ENCODE measurements around the gene ADK. TPM values are rescaled to one million over a fixed set of nuclear protein-coding genes. Genes with fewer than 3 reads are reported as not detected.

The ADK gene
- total and polyA plus RNA-seq, 2 experiments from 2014 or later = 46.7 to 53.7 TPM

DNA sequence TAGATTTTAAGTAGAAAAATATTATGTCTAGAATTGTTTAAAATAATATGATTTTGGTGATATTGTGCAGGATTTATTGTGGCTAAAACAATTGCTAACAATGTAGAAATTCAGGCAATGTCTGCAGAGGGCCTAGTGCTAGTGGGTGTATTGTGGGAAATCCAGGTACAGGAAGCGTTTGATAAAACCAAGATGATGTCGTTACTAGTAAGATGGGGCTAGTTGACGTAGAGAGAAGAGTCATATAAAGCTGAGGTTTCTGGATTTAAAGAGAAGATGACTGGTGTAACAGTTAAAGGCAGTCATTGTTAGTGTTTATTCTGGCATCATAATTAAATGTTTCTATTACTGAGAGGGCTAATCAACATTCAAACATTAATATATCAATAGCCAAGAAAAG, 43.5 kb downstream of the ADK start:
- no peak for DNase-seq (ENCODE audit: low spot score)
- Histone ChIP-seq H4K20me1 (ENCODE audit: insufficient read depth, poor library complexity, severe bottlenecking) (peaks cover 4% of the 10 kb centered on the region), H3K9me2 (replicated peaks; ENCODE audit: insufficient read depth) (no peaks in the 10 kb centered on the region), H3K4me2 (no peak overlapping the region), H3K27ac (no peak overlapping the region), H2AFZ (no peak overlapping the region), H3K4me3 (no peak overlapping the region), H3K4me1 (ENCODE audit: insufficient read depth) (peaks cover 6% of the 10 kb centered on the region), H3K9me3 (ENCODE audit: low read depth) (no peaks in the 10 kb centered on the region), H3K79me2 (peaks cover 87% of the 10 kb centered on the region), H3K36me3 (replicated peaks; ENCODE audit: insufficient read depth, low read depth) (no peaks in the 10 kb centered on the region), H3K27me3 (no peaks in the 10 kb centered on the region)
- TF ChIP-seq, protein P1, sequence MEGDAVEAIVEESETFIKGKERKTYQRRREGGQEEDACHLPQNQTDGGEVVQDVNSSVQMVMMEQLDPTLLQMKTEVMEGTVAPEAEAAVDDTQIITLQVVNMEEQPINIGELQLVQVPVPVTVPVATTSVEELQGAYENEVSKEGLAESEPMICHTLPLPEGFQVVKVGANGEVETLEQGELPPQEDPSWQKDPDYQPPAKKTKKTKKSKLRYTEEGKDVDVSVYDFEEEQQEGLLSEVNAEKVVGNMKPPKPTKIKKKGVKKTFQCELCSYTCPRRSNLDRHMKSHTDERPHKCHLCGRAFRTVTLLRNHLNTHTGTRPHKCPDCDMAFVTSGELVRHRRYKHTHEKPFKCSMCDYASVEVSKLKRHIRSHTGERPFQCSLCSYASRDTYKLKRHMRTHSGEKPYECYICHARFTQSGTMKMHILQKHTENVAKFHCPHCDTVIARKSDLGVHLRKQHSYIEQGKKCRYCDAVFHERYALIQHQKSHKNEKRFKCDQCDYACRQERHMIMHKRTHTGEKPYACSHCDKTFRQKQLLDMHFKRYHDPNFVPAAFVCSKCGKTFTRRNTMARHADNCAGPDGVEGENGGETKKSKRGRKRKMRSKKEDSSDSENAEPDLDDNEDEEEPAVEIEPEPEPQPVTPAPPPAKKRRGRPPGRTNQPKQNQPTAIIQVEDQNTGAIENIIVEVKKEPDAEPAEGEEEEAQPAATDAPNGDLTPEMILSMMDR (IDR thresholded peaks at IDR 0.05; ENCODE audit: poor library complexity) = no peak
- TF ChIP-seq EZH2 (IDR thresholded peaks at IDR 0.05; ENCODE audit: borderline replicate concordance) (no peak), EZH2phosphoT487 (IDR thresholded peaks at IDR 0.05; ENCODE audit: low read depth, severe bottlenecking, unreplicated experiment) (no peak)
- 85% methylated on average over 3 of the region's 3 CpGs for WGBS (ENCODE audit: low lambda C conversion rate, missing lambda C conversion rate)

DNA sequence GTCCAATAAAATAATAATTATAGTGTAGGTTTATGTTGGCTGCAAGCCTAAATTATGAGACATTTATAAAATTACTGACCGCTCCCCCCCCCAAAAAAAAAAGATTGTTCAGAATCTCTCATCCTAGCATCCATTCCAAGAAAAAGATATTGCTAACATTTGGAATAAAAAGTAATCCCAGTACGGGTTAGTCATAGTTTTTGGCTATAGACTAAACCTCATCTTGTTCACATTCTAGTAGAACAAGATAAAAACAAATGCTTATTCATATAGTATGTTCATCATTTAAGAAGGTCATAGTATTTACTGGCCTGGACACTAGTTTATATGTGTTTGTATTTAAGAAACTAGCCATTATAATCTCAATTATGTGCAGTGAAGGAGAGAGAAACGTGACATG, 44.0 kb downstream of the ADK start:
- H4K20me1 ChIP-seq (ENCODE audit: insufficient read depth, poor library complexity, severe bottlenecking) = peaks cover 4% of the 10 kb centered on the region
- no peak overlapping the region for H3K4me2 ChIP-seq
- peaks cover 6% of the 10 kb centered on the region for H3K4me1 ChIP-seq (ENCODE audit: insufficient read depth)
- no peaks in the 10 kb centered on the region for H3K27me3 ChIP-seq
- TF ChIP-seq, protein P1 (IDR thresholded peaks at IDR 0.05; ENCODE audit: poor library complexity) = no peak
- TF ChIP-seq EZH2phosphoT487 (IDR thresholded peaks at IDR 0.05; ENCODE audit: low read depth, severe bottlenecking, unreplicated experiment) = no peak
- TF ChIP-seq EZH2 (IDR thresholded peaks at IDR 0.05; ENCODE audit: borderline replicate concordance) = no peak
- no peak overlapping the region for H3K4me3 ChIP-seq
- DNase-seq (ENCODE audit: low spot score) = no peak
- H3K9me3 ChIP-seq (ENCODE audit: low read depth) = no peaks in the 10 kb centered on the region
- H3K9me2 ChIP-seq (replicated peaks; ENCODE audit: insufficient read depth) = no peaks in the 10 kb centered on the region
- no peak overlapping the region for H3K27ac ChIP-seq
- no peak overlapping the region for H2AFZ ChIP-seq
- peaks cover 88% of the 10 kb centered on the region for H3K79me2 ChIP-seq
- WGBS (ENCODE audit: low lambda C conversion rate, missing lambda C conversion rate) = 95% methylated on average over 3 of the region's 3 CpGs
- H3K36me3 ChIP-seq (replicated peaks; ENCODE audit: insufficient read depth, low read depth) = no peaks in the 10 kb centered on the region

DNA sequence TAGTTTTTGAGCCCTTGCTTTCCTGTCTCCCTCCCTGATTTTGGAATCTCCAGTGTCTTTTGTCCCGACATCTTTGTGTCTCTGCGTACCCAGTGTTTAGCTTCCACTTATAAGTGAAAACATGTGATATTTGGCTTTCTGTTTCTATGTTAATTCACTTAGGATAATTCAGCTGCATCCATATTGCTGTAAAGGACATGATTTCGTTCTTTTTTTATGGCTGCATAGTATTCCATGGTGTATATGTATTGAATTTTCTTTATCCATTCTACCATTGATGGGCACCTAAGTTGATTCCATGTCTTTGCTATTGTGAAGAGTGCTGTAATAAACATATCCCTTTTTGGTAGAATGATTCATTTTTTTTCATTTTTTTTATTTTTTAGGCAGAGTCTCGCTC, 48.3 kb downstream of the ADK start:
- no peak overlapping the region for H3K4me2 ChIP-seq
- no peak overlapping the region for H2AFZ ChIP-seq
- no peaks in the 10 kb centered on the region for H3K4me1 ChIP-seq (ENCODE audit: insufficient read depth)
- H3K79me2 ChIP-seq = peaks cover 64% of the 10 kb centered on the region
- TF ChIP-seq, protein P1 (IDR thresholded peaks at IDR 0.05; ENCODE audit: poor library complexity) = no peak
- TF ChIP-seq EZH2 (IDR thresholded peaks at IDR 0.05; ENCODE audit: borderline replicate concordance) (no peak), EZH2phosphoT487 (IDR thresholded peaks at IDR 0.05; ENCODE audit: low read depth, severe bottlenecking, unreplicated experiment) (no peak)
- no peak overlapping the region for H3K4me3 ChIP-seq
- H3K9me3 ChIP-seq (ENCODE audit: low read depth) = no peaks in the 10 kb centered on the region
- H4K20me1 ChIP-seq (ENCODE audit: insufficient read depth, poor library complexity, severe bottlenecking) = peaks cover 3% of the 10 kb centered on the region
- H3K27ac ChIP-seq = no peak overlapping the region
- no peaks in the 10 kb centered on the region for H3K27me3 ChIP-seq
- H3K9me2 ChIP-seq (replicated peaks; ENCODE audit: insufficient read depth) = no peaks in the 10 kb centered on the region
- WGBS (ENCODE audit: low lambda C conversion rate, missing lambda C conversion rate) = 98% methylated on average over 4 of the region's 4 CpGs
- no peaks in the 10 kb centered on the region for H3K36me3 ChIP-seq (replicated peaks; ENCODE audit: insufficient read depth, low read depth)
- no peak for DNase-seq (ENCODE audit: low spot score)

DNA sequence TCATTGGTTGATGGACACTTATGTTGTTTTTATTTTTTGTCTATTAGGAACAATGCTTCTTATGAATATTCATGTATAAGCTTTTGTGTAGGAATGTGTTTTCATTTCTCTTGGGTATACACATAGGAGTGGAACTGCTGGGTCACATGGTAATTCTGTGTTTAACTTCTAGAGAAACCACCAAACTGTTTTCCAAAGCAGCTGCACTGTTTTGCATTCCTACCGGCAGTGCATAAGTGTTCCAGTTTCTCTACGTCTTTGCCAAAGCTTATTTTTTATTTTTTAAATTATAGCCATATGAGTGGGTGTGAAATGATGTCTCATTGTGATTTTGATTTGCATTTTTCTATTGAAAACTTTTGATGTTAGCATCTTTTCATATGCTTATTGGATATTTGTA, 51.3 kb downstream of the ADK start:
- Histone ChIP-seq H3K27me3 (no peaks in the 10 kb centered on the region), H3K36me3 (replicated peaks; ENCODE audit: insufficient read depth, low read depth) (no peaks in the 10 kb centered on the region), H3K9me2 (replicated peaks; ENCODE audit: insufficient read depth) (no peaks in the 10 kb centered on the region), H3K27ac (no peak overlapping the region), H3K4me1 (ENCODE audit: insufficient read depth) (no peaks in the 10 kb centered on the region), H3K9me3 (ENCODE audit: low read depth) (no peaks in the 10 kb centered on the region), H3K4me3 (no peak overlapping the region), H2AFZ (no peak overlapping the region), H4K20me1 (ENCODE audit: insufficient read depth, poor library complexity, severe bottlenecking) (no peaks in the 10 kb centered on the region), H3K79me2 (peaks cover 35% of the 10 kb centered on the region), H3K4me2 (no peak overlapping the region)
- TF ChIP-seq EZH2 (IDR thresholded peaks at IDR 0.05; ENCODE audit: borderline replicate concordance) = no peak
- TF ChIP-seq, protein P1 (IDR thresholded peaks at IDR 0.05; ENCODE audit: poor library complexity) = no peak
- no peak for TF ChIP-seq EZH2phosphoT487 (IDR thresholded peaks at IDR 0.05; ENCODE audit: low read depth, severe bottlenecking, unreplicated experiment)
- no peak for DNase-seq (ENCODE audit: low spot score)
- WGBS (ENCODE audit: low lambda C conversion rate, missing lambda C conversion rate) = 93% methylated on average over 2 of the region's 2 CpGs
